22Rv1 (cell line): ENCODE data around the gene RDH5.

ENCODE experiments used
- H3K27ac ChIP-seq: fragments of 450-650 bp; 2 replicates; pipeline ENCODE4 v1.5.1; 2017
- ZFX ChIP-seq: fragments of 450-650 bp; IDR thresholded peaks from 2 replicates; pipeline ENCODE4 v1.6.1; 2017; ENCODE audit warnings: antibody characterized with exemption, borderline replicate concordance
- TF ChIP-seq, protein P1 (sequence below): fragments of 450-650 bp; IDR thresholded peaks from 2 replicates; pipeline ENCODE4 v1.5.1; 2017; ENCODE audit warnings: mild to moderate bottlenecking

The RDH5 gene

DNA sequence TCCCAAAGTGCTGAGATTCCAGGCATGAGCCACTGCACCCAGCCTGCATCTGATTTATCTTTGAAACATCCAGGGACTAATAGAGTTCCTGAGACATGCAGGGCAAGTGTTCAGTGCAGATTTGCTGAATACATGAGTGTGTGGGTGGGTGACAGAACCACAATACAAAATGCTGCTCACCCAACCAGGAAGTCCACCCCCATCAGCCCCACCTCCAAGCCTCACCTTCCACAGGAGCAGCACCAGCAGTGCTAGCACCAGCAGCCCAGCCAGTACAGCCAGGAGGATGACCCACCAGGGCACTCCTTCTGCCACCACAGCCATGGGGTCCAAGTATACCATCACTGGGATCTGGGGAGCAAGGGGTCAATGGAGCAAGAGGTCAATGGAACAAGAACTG is 32.4 kb upstream of the RDH5 start:
- no peak overlapping the region for H3K27ac ChIP-seq
- TF ChIP-seq ZFX = no peak
- TF ChIP-seq, protein P1, sequence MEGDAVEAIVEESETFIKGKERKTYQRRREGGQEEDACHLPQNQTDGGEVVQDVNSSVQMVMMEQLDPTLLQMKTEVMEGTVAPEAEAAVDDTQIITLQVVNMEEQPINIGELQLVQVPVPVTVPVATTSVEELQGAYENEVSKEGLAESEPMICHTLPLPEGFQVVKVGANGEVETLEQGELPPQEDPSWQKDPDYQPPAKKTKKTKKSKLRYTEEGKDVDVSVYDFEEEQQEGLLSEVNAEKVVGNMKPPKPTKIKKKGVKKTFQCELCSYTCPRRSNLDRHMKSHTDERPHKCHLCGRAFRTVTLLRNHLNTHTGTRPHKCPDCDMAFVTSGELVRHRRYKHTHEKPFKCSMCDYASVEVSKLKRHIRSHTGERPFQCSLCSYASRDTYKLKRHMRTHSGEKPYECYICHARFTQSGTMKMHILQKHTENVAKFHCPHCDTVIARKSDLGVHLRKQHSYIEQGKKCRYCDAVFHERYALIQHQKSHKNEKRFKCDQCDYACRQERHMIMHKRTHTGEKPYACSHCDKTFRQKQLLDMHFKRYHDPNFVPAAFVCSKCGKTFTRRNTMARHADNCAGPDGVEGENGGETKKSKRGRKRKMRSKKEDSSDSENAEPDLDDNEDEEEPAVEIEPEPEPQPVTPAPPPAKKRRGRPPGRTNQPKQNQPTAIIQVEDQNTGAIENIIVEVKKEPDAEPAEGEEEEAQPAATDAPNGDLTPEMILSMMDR = no peak

DNA sequence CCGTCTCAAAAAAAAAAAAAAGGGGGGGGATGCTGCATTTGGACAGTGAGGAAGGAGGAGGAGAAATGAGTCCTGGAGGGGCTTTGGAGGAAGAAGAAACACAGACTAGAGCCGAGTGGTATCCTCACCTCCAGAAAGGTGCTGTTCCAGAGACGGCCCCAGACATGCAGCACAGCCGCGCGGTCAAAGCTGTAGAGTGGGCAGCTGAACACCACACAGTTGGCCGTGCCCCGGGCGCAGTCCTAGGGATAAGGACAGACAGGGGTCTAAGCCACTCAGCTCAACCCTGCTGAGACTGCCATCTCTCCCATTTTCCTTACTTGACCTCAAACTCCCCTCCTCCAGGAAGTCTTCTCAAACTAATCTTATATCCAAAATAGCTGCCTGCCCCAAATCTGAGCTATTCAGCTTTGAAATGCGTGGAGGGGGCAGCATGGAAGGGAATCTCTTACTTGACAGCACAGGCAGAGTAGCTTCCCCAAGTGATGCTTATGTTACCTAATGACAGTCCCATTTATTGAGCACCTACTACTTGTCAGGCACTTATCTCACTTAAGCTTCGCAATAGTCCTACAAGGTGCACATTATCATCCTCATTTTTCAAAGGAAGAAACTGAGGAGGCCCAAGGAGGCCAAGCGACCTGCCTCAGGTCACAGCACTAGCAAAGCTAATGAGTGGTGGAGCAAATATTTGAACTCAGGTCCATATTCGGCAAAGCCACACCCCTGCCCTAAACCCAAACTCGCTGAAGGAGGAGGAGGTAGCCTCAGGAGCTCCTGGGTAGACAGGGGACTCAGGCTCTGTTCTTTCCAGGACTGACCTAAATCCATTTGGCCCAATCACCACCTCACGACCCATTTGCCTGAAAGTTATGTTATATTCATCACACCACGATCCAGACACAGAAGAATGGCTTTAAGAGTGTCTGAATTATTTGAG is 31.2 kb upstream of the RDH5 start:
- no peak for TF ChIP-seq ZFX
- TF ChIP-seq, protein P1 = no peak
- H3K27ac ChIP-seq = no peak overlapping the region; the same call in 1 of the 2 replicates

DNA sequence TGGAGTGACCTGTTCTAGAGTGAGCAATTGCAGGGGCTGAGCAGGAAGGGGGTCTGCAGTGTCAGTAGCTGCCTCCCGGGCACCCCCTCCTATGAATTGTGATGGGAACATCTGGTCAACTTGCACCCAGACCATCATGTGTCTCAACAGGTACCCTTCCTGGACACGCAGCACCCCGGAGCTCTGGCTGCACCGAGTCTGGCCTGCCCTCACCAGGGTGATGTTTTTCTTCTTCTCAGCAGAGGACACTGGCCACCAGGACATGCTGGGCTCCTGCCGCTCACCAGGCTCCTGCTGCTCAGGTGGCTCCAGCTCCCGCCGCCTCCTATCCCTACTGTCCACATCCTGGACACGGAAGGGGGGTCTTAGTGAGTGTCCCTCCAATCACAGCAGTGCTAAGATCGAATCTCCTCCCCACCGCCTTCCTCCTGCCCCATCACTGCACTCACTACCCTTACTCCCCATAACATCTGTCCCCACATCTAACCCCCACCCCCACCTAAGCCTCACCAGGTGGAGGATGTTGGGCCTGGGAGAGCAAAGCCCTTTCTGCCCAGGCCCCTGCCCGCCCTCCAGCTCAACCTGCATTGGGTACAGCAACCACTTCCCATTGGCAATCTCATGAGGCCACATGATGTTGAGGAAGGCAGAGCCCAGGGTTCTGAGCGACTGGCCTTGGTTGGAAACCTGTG is 27.4 kb upstream of the RDH5 start:
- TF ChIP-seq, protein P1 = no peak
- TF ChIP-seq ZFX = no peak
- no peak overlapping the region for H3K27ac ChIP-seq

DNA sequence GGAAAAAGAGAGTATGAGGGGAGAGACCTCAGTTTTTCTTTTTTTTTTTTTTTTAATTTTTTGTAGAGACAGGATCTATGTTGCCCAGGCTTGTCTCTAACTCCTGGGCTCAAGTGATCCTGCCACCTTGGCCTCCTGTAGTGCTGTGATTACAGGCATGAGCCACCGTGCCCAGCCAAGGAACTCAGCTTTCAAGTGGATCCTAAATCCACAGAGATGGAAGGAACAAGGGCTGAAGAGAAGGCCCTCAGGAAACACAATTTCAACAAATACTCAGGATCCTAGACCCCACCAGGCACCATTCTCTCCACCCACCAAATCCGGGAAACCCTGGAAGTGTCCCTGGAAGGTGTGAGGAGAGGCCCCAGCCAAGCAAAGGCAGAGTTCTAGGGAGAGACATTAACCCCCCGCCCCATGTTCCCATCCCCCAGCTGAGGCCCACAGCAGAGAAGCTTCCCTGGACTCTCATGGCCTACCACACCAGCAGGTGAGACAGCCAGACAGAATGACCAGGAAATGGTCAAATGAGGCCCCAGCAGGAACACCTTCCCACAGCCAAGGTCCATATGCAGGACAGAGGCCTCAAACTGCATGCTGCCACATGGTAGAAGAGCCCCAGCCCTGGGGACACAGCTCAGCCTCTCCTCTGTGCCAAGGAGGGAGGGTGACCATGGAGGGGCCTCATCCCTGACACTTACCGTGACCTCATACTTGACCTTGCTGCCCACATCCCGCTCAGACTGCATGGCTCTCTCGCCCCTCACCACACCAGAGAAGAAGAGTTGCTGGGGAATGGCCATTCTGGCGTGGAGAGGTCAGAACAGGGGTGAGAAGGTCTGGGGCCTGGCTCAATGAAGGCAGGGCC is 26.6 kb upstream of the RDH5 start:
- TF ChIP-seq, protein P1 = no peak
- no peak for TF ChIP-seq ZFX
- H3K27ac ChIP-seq = no peak overlapping the region

DNA sequence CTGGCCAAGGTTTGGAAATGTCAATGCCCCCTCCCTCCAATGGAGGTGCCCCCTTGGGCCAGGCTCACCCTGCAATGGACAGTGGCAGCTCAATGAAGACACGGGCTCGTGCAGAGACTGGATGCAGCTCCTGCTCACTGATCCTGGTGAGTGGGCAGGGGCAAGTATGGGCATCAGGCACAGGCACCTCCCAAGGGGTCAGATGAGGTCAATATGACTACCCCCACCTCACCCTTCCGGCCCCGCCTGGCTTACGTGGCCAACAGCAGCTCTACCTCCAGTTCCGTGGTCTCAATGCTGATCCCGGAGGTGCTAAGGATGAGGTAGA is 26.0 kb upstream of the RDH5 start:
- TF ChIP-seq, protein P1 = no peak
- TF ChIP-seq ZFX = no peak
- H3K27ac ChIP-seq = no peak overlapping the region

DNA sequence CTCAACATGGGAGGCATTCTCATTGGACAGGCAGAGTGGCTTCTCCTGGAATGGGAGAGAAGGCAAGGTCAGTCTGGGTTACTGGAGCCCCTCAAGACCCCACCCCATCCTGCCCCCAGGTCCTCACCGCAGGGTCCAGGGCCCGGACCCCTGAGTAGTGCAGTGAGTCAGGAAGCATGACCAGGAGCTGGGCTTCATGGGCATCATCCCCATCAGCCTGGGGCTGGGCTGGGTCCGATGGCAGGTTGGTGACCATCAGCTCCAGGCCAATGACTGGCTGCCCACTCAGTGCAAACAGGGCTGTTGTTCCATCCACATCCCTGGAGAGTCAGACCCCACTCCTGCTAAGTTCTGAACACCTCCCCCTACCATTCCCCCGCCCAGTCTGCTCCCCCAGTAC is 25.5 kb upstream of the RDH5 start:
- no peak overlapping the region for H3K27ac ChIP-seq
- TF ChIP-seq, protein P1 = no peak
- no peak for TF ChIP-seq ZFX
